ENCODE data around the gene ACSS3. TPM values are rescaled to one million over a fixed set of nuclear protein-coding genes. Genes with fewer than 3 reads are reported as not detected.

Gene ACSS3
- polyA plus RNA-seq, 1 experiment: 3.0 TPM

DNA sequence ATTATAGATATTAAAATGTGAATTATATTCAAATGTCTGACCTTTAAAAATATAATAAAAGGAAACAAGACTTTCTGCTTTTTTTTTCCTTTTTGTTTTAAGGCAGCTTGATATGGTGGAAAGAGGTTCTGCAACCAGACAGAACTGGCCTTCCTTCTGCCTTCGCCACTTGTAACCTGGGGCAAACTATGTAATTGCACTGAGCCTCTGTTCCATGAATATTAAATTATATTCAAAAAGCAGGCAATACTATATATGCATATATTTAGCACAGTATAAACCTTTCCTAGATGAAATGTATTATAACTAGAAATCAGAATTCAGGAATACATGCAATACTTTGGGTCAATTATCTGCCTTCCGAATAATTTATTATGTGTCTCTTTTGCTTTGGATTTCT, 59.9 kb downstream of the ACSS3 start:
- H3K9me3 ChIP-seq (ENCODE audit: control insufficient read depth, insufficient read depth, low read length): no peaks in the 10 kb centered on the region
- no peak for TF ChIP-seq CTCF (IDR thresholded peaks at IDR 0.05; ENCODE audit: low read depth, low read length)
- no peak overlapping the region for H3K27ac ChIP-seq (ENCODE audit: low read depth, low read length)
- no peak overlapping the region for H3K4me3 ChIP-seq (ENCODE audit: low read depth, low read length)
- DNase-seq (ENCODE audit: low read depth, low spot score): no peak
- ChIA-PET POLR2A (no interaction called here), CTCF (no interaction called here)
- no peaks in the 10 kb centered on the region for H3K27me3 ChIP-seq (ENCODE audit: control insufficient read depth, insufficient read depth, low read length)

DNA sequence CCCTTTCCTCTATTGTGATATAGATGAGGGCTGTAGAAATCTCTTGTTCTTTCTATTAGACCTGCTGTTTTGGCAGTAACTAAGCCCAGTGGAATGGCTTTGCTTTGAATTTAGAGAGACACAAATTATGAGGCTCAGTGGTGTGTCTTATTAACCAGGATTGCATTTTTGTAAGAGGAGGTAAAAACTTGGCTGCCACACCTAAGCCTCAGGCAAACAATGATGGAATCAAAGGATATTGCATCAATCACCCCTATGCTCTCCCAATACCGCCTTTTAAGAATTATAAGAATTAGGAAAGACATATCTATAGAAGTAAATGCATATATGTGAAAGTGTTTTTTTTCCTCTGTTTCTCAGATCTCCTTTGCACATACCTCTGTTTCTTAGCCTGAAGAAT, 63.3 kb downstream of the ACSS3 start:
- no peaks in the 10 kb centered on the region for H3K9me3 ChIP-seq (ENCODE audit: control insufficient read depth, insufficient read depth, low read length)
- ChIA-PET POLR2A (no interaction called here), CTCF (interaction anchor here (1.0 kb wide), 1 partner anchor 13 kb away, joined by 5 read pairs; no protein-coding TSS in a partner anchor)
- H3K27ac ChIP-seq (ENCODE audit: low read depth, low read length): no peak overlapping the region
- H3K4me3 ChIP-seq (ENCODE audit: low read depth, low read length): no peak overlapping the region
- no peak for TF ChIP-seq CTCF (IDR thresholded peaks at IDR 0.05; ENCODE audit: low read depth, low read length)
- no peak for DNase-seq (ENCODE audit: low read depth, low spot score)
- no peaks in the 10 kb centered on the region for H3K27me3 ChIP-seq (ENCODE audit: control insufficient read depth, insufficient read depth, low read length)

GRCh38 chr12:81143057-81143456, 65.2 kb downstream of the ACSS3 start:
- ChIA-PET CTCF (no interaction called here), POLR2A (no interaction called here)
- TF ChIP-seq CTCF (IDR thresholded peaks at IDR 0.05; ENCODE audit: low read depth, low read length): no peak
- H3K27me3 ChIP-seq (ENCODE audit: control insufficient read depth, insufficient read depth, low read length): no peaks in the 10 kb centered on the region
- no peak overlapping the region for H3K27ac ChIP-seq (ENCODE audit: low read depth, low read length)
- no peaks in the 10 kb centered on the region for H3K9me3 ChIP-seq (ENCODE audit: control insufficient read depth, insufficient read depth, low read length)
- H3K4me3 ChIP-seq (ENCODE audit: low read depth, low read length): no peak overlapping the region
- no peak for DNase-seq (ENCODE audit: low read depth, low spot score)

DNA sequence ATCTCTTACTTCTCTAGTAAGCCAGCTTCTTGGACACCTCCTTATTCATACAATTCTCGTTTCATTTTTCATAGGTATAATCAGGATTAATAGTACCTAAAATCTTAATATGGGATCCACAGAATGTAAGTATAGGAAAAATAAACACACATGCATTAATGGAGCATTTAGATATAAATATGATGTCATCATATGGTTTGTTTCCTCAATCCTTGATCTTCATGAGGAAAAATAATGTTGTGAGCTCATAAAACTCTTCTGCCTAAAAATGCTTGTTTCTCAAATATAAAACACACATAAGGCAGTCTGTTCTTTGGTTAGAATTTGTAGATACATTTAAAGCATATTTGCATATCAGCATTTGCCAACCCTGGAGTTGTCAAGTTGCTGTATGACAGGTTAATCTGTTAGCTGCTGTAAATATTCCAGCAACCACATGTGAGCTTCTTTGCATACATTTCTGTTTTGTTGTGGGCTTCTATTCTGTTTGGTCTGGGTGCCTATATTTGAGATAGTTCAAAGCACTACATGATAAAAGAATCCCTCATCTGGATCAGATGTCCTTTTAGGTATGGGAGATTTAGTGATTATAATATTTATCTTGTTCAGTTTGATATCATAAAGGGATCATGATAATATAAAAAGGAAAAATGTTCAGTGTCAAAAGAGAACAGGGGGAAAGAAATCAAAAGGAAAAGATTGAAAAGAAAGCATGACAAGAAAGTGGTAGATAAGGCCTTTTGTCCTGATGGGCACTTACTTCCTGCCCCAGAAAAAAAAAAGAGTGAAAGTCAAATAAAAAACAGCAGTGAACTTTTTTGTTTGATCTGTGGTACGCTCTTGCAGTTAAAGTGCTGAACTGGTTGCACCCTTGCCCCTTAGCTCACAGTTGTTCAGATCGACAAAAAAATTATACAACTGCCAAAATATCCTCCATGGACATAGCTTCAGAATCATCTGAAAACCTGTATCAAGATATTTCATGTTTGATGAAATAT, 68.6 kb downstream of the ACSS3 start:
- Histone ChIP-seq H3K27me3 (ENCODE audit: control insufficient read depth, insufficient read depth, low read length) (no peaks in the 10 kb centered on the region), H3K4me3 (ENCODE audit: low read depth, low read length) (no peak overlapping the region), H3K27ac (ENCODE audit: low read depth, low read length) (no peak overlapping the region), H3K9me3 (ENCODE audit: control insufficient read depth, insufficient read depth, low read length) (no peaks in the 10 kb centered on the region)
- CTCF ChIA-PET: interaction anchor here (0.7 kb wide), 1 partner anchor 17 kb away, joined by 3 read pairs; no protein-coding TSS in a partner anchor
- TF ChIP-seq CTCF (IDR thresholded peaks at IDR 0.05; ENCODE audit: low read depth, low read length): no peak
- no peak for DNase-seq (ENCODE audit: low read depth, low spot score)
- POLR2A ChIA-PET: no interaction called here

DNA sequence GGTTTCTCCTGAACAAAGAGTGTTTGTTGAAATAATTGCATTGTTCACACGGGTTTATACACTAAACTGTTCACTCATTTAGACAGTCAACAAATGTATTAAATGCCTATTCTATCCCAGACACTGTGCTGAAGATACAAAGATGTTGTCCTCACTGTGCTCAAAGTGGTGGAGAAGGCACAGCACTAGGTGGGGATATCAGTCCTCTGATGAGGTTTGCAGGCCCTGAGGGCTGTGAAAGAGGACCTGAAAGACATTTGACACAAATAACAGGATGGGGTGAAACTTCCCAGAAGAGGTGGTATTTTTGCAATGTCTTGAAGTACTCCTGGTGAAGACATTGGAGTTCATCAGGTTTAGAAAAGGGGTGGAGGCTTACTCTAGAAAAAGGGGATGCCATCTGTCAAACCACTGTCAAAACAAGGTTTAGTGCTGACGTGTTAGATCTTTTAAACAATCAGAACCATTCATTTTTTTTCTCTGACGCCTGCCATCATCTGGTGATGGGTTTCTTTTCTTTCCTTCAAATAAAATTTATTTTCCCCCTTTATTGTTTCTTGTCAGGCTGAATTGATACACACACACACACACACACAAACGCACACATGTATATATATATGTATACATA, 69.5 kb downstream of the ACSS3 start:
- H3K4me3 ChIP-seq (ENCODE audit: low read depth, low read length): no peak overlapping the region
- no peaks in the 10 kb centered on the region for H3K9me3 ChIP-seq (ENCODE audit: control insufficient read depth, insufficient read depth, low read length)
- CTCF ChIA-PET: no interaction called here
- DNase-seq (ENCODE audit: low read depth, low spot score): no peak
- no peak overlapping the region for H3K27ac ChIP-seq (ENCODE audit: low read depth, low read length)
- POLR2A ChIA-PET: no interaction called here
- H3K27me3 ChIP-seq (ENCODE audit: control insufficient read depth, insufficient read depth, low read length): no peaks in the 10 kb centered on the region
- no peak for TF ChIP-seq CTCF (IDR thresholded peaks at IDR 0.05; ENCODE audit: low read depth, low read length)
